ENCODE measurements around the gene NADSYN1.

Gene NADSYN1

DNA sequence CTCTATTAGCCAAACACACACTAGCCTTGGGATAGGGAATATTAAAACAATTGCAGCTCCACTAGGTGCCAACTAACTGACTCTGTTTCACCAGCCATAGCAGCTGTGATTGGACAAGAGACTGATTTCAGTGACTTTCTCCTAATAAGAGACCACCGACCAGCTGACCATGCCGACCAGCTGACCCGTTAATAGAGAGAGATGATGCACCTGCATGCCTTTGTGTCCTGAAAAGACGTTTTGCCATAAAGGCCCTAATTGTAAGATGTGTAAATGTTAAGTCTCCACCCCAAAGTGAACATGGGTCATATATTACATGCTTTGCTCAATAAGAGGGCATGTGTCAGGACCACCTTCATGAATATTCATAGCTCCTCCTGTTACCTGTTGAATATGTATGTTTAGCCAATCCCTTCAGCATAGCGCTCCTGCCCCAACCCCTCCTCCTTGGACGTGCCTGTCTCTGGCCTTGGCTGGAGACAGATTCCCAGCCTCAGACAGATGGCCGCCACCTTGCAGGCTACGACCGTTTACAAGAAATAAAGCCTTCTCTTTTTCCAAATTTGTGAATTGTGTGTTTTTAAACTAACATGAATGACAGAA lies 1.3 kb upstream of the NADSYN1 start:
- H3K9me3 ChIP-seq = no peaks in the 10 kb centered on the region
- peaks cover 7% of the 10 kb centered on the region for H3K36me3 ChIP-seq
- no peaks in the 10 kb centered on the region for H3K27me3 ChIP-seq
- peaks cover 11% of the 10 kb centered on the region for H3K4me1 ChIP-seq
- H3K4me3 ChIP-seq (ENCODE audit: low read depth, low read length) = peak overlapping the region; percentile 87
- TF ChIP-seq, protein P1, sequence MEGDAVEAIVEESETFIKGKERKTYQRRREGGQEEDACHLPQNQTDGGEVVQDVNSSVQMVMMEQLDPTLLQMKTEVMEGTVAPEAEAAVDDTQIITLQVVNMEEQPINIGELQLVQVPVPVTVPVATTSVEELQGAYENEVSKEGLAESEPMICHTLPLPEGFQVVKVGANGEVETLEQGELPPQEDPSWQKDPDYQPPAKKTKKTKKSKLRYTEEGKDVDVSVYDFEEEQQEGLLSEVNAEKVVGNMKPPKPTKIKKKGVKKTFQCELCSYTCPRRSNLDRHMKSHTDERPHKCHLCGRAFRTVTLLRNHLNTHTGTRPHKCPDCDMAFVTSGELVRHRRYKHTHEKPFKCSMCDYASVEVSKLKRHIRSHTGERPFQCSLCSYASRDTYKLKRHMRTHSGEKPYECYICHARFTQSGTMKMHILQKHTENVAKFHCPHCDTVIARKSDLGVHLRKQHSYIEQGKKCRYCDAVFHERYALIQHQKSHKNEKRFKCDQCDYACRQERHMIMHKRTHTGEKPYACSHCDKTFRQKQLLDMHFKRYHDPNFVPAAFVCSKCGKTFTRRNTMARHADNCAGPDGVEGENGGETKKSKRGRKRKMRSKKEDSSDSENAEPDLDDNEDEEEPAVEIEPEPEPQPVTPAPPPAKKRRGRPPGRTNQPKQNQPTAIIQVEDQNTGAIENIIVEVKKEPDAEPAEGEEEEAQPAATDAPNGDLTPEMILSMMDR (IDR thresholded peaks at IDR 0.05; ENCODE audit: low read depth, low read length) = no peak
- DNase-seq = peak; percentile 39

DNA sequence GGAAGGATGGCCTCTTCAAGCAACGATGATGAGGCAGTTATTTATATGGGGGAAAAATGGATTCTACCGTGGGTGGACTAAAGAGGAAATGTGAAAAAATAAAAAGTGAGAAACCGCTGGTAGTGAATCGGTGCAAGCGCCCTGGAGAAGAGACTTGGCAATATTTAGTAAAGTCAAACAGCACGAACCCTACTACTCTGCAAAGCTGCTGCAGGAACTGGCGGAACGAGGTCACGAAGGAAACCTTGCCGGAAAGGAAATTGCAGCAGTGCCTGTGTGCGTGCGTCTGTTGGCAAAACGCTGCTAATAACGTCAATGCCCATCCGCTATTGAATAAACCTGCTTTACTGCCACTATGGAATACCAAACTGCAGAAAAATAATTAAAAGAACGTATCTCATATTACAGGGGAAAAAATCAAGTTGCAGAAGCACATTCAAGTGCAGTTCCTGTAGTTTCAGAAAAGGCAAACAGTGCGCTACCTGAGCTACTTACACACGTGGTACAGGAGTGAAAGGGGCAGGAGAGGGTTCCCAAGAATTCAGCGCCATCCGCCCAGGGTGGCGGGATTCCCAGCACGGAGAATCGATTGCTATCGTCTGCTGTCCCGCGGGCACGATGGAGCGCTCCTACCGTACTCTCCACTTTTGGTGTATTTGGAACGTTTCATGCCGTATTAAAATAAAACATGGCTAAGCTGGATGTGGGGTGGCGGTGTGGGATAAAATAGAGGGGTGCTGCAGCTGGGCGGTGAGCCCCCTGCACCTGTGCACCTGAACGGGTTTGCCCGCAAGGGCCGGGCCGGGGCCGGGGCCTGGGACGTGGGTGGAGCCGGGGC lies 585 bp upstream of the NADSYN1 start:
- H3K9me3 ChIP-seq = no peaks in the 10 kb centered on the region
- H3K4me1 ChIP-seq = peaks cover 10% of the 10 kb centered on the region
- H3K27me3 ChIP-seq = no peaks in the 10 kb centered on the region
- TF ChIP-seq, protein P1 (IDR thresholded peaks at IDR 0.05; ENCODE audit: low read depth, low read length) = no peak
- peak overlapping the region; percentile 87 for H3K4me3 ChIP-seq (ENCODE audit: low read depth, low read length)
- H3K36me3 ChIP-seq = no peaks in the 10 kb centered on the region; the same call in 1 of the 2 replicates
- DNase-seq = no peak

DNA sequence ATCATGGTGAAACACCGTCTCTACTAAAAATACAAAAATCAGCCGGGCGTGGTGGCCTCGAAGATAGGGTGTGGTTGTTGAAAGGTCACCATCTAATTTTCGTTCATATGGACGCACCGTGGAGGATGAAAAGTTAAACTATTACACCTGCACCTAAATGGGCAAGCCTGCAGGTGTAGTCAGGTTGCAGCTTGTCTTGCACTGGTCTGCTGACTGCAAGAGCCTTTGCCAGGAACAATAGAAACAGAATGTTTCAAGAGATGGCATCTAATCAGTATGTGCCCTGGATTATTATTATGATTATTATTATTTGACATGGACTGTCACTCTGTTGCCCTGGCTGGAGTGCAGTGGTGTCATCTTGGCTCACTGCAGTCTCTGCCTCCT lies 908 bp downstream of the NADSYN1 start:
- Histone ChIP-seq H3K9me3 (no peaks in the 10 kb centered on the region), H3K27me3 (no peaks in the 10 kb centered on the region), H3K36me3 (no peaks in the 10 kb centered on the region; the same call in 1 of the 2 replicates), H3K4me3 (ENCODE audit: low read depth, low read length) (peak overlapping the region; percentile 87), H3K4me1 (peaks cover 8% of the 10 kb centered on the region)
- TF ChIP-seq, protein P1 (IDR thresholded peaks at IDR 0.05; ENCODE audit: low read depth, low read length) = no peak
- no peak for DNase-seq

DNA sequence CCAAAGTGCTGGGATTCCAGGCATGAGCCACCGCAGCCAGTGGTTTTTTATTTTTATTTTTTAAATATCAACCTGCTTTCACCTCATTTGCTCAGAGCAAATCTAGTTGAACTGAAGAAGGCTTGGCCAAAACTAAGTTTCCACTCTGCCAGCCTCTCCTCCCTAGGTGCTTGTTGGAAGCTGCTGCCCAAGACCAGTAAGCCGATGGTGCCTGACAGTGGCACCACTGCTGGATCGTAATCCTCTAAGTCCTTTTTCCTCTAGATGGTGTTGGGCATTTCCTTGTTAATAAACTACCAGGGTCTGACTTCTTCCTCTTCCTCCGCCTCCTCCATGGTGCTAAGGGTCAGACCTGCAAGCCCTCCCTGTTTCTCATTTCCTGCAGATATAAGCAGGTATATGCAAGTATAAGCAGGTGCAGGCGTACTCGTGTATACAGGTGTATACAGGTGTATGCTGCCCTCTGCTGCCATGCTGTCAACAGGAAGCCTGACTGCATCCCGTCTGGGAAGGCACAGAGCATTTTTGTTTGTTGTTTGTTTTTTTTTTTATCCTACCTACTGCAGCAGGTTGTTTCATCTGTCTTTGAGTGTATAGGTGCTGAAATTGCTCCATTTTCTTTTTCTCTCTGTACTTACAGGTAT lies 1.6 kb downstream of the NADSYN1 start:
- H3K9me3 ChIP-seq = no peaks in the 10 kb centered on the region
- H3K27me3 ChIP-seq = no peaks in the 10 kb centered on the region
- peaks cover 8% of the 10 kb centered on the region for H3K4me1 ChIP-seq
- no peaks in the 10 kb centered on the region; the same call in 1 of the 2 replicates for H3K36me3 ChIP-seq
- no peak for DNase-seq
- TF ChIP-seq, protein P1 (IDR thresholded peaks at IDR 0.05; ENCODE audit: low read depth, low read length) = no peak
- no peak overlapping the region for H3K4me3 ChIP-seq (ENCODE audit: low read depth, low read length)

DNA sequence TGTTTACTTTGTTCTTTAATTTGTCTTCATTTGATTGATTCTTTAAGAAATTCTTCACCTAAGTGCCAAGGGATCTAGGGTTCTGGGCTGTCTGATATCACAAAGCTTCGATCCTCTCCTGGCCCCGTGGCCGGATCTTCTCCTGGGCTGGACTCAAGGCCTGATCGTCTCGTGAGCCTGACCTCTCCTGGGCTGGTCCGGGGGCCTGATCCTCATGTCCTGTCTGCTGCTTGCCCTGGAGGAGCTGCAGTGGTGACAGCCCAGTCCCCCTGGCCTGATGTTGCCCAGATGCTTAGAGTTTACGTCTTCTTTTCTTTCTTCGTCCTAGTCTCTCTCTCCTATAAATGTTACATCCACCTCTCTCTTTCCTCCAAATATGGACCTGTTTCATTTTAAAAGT lies 3.3 kb downstream of the NADSYN1 start:
- H3K27me3 ChIP-seq = no peaks in the 10 kb centered on the region
- no peaks in the 10 kb centered on the region for H3K9me3 ChIP-seq
- H3K4me3 ChIP-seq (ENCODE audit: low read depth, low read length) = no peak overlapping the region
- DNase-seq = no peak
- TF ChIP-seq, protein P1 (IDR thresholded peaks at IDR 0.05; ENCODE audit: low read depth, low read length) = no peak
- no peaks in the 10 kb centered on the region; the same call in 1 of the 2 replicates for H3K36me3 ChIP-seq
- H3K4me1 ChIP-seq = peaks cover 2% of the 10 kb centered on the region

Measured in BE2C (cell line).